HG03159 (cell line): Measurements from ENCODE around the gene IZUMO3.
"Not testable (repeated sequence)": the region's sequence is repeated elsewhere in the genome, so short reads cannot be mapped to it uniquely, and the experiment has no call there.

Source experiments
- ATAC-seq: cut with Tn5 transposase; IDR thresholded peaks from one replicate; pipeline ENCODE4 v1.9.1; 2021; ENCODE audit warnings: mild to moderate bottlenecking, moderate library complexity; ENCODE audit not compliant: unreplicated experiment

IZUMO3 gene

DNA sequence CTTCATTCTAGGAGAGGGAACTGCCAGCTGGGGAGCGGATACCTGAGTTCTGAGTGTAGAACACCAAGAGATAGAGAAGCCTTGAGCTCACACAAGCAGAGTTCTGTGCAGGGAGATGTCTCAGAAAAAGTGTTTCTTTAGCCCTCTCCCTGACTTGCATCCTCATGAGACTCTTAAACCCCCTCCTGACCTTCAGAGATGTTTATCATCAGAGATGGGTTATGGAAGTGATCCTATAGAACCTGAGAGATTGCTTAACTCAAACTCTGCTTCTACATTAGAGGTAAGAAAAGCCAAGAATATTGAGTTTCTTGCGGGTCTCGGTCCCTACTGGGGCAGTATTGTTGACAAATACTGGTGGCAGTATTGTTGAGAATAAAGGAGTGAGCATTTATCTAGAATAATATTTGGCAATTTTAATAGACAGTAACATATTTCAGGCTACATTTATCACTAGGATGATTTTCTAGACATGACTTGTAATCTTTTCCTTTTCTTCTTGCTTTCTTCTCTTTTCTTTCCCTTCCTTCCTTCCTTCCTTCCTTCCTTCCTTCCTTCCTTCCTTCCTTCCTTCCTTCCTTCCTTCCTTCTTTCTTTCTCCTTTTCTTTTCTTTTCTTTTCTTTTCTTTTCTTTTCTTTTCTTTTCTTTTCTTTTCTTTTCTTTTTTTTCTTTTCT lies at the start of gene IZUMO3:
Gene IZUMO3 (minus strand): TSS at position 51 of the 676 bp plus-strand sequence. CDS start 248 bp downstream, outside the sequence.
- ATAC-seq, result no peak

DNA sequence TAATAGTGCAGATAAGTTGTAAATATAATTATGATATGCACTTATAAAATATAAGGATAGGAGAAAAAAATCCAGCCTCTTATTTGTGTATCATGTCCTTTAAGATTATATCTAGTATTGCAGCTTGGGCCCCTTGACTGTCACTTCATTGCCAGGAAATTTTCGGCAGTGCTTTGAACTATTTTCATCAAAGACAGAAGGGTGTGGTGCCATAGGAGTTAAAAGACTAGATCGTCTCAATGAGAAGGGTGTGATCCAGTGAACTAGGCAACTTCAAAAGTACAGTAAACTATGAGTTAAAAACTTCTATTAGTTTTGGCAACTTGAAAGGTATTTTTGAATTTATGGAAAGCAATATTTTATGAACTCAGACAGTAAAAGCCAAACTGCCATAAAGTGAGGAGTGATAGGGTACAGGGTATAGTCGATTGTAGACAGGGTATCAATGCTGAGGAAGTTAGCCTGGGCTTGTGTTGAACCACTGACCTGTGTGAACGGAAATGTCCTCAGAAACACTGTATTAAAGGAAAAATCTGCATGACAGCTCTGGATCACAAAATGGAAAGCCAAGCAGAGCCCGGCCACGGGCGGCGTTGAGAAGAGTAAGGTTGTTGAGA lies 48.6 kb upstream of the IZUMO3 start:
- no peak for ATAC-seq

DNA sequence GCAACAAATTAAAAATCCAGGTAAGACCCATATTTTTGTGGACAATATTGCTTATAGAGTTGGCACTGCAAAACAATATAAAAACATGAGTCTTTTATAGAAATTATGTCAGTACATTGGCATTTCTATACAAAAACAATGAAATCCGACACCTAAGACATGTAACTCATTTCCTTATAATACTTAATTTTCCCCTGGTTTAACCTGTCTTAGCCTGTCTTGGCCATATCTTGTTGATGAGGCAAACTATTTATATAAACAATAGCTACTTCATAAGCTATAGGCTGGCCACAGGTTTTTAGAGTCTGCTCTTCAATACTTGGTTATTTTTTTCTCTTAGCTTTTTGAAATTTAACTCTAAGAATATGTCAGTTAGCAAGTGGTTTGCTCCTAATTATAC lies 44.7 kb upstream of the IZUMO3 start:
- no peak for ATAC-seq

- ATAC-seq, result no peak
Measured at GRCh38 chr9:24587883-24588282, 42.2 kb upstream of the IZUMO3 start.

DNA sequence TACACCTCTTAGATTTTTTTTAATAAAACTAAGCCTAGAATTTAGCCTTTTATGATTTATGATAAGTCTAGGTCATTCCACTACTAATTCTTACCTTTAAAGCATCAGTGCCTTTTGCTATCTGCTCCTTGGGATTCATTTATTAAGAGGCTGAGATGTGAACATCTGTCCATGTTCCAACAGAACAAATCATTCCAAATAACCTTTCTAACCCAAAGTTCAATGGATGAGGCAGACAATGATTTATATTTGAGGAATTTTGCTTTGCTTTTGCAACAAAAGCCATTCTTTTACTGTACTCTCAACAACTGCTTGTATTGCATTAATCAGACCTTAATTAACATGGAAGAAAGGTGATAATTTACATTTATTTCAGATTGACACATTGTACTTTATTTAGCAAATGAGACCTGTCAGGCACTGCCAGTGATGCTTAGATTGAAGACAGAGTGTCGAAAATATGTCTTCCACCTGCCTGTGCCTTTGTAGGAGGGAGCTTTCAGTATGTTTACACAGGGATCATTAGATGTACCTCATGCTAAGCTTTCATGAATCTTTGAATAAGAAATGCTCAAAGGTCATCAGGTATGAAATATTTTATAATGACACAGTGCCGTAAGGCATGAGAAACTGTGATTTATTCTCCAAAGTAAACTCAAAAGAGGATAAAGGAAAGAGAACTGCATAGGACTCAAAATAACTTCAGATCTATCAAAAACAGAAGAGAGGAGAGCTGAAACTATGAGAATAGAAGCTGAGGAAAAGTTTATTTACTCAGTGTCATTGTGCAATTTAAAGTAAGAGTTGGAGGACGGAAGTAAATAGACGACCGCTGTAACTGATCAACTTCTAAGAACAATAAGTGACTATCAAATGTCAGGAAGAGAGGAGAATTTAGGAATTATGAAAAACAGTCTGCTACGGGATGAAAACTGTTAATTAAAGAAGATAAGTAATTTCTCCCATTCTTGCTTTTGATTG lies 36.7 kb upstream of the IZUMO3 start:
- ATAC-seq, result no peak

DNA sequence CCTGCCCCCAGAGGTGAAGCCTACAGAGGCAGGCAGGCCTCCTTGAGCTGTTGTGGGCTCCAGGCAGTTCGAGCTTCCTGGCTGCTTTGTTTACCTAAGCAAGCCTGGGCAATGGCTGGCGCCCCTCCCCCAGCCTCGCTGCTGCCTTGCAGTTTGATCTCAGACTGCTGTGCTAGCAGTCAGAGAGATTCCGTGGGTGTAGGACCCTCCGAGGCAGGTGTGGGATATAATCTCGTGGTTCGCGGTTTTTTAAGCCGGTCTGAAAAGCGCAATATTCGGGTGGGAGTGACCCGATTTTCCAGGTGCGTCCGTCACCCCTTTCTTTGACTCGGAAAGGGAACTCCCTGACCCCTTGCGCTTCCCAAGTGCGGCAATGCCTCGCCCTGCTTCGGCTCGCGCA lies 34.3 kb upstream of the IZUMO3 start:
- ATAC-seq, result not testable (repeated sequence)

DNA sequence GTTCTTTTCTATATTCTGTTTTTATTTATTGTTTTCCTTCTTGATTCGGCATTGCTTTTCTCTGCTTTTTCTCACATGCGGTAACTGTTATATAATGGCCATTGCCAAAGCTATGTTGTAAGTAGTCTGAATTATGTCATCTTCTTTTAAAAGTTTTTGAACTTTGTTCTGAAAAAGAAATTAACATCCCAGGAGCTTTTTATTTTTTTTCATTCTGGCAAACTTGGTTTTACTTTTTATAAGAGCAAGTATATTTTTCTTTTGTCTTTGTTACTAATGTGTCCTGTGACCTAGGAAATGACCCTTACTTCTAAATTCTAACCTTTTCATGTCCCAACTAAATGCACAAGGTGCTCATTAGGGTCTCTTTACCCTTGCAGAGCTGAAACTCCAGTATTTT lies 26.7 kb upstream of the IZUMO3 start:
- no peak for ATAC-seq

GRCh38 chr9:24561957-24562356 lies 16.3 kb upstream of the IZUMO3 start:
- no peak for ATAC-seq

GRCh38 chr9:24553183-24553552 lies 7.5 kb upstream of the IZUMO3 start:
- ATAC-seq, result no peak

DNA sequence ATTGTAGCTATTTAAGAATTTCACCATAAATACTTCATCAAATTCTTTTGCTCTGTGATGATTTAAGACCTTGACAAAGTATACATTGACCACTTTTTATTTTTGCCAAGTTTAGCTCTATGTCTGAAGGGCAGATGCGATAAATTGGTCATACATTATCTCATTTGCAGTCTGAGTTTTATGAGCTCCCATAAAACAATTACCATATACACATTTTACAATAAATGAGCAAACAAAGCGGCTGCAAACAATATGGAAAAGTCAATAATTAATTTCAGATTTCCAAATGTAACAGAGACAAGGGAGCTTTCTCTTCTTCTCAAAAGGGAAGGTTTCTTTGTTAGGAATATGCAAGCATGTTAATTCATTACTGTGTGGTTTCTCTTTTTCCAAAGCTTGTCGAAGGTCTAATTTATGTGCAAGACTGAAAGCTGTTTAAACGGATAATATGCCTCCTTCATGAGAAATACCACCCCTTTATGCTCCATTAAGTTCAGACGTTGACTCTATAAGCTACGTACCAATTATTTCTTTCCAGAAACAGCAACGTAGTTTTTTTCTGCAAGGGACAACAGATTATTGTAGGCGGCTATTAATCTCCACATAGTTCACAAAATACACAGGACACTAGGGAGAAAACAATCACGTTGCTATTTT lies 7.0 kb upstream of the IZUMO3 start:
- ATAC-seq, result no peak

DNA sequence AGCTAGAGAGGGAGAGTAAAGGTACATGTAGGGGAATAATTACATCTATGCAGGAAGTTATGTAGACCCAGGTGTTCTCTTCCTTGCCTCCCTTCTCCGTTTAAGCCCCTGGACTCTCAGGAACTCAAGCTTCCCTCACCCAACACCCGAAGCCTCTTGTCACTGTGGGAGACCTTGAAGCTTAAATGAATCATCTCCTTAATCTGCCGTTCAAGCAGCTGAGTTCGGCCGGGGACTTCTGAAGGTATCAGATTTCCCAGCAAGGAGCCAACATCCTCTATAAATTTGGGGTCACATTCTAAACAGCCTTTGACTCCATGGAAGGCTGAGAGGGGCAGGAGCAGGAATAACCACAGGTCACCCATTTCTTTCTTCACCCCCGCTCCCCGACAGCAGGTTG lies 412 bp downstream of the IZUMO3 start:
- ATAC-seq, result no peak

GRCh38 chr9:24518545-24518944 lies 27.2 kb downstream of the IZUMO3 start:
- no peak for ATAC-seq

GRCh38 chr9:24516463-24516862 lies 29.2 kb downstream of the IZUMO3 start:
- no peak for ATAC-seq

- ATAC-seq, result no peak
Measured at GRCh38 chr9:24509850-24510249, 35.8 kb downstream of the IZUMO3 start.

DNA sequence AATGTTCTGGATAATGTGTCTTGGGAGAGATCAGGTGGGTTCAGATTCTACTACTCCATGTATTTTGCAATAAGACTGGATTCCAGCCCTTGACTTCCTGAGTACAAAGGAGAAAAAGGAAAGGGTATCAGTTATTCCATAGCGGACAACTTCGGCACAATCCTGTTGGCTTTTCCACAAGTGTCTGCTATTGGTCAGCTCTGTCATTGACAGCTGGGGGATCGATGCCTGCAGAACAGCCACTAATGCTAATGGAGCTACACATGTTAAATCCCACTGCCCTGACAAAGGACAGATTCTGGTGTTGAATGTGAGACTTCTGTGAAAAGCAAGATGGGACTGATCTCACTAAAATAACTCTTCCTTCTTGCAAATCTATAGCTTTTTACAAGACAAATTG lies 41.2 kb downstream of the IZUMO3 start:
- no peak for ATAC-seq

GRCh38 chr9:24502206-24502937 lies 43.3 kb downstream of the IZUMO3 start:
- ATAC-seq, result no peak

- no peak for ATAC-seq
Measured at GRCh38 chr9:24500761-24501160, 44.9 kb downstream of the IZUMO3 start.

GRCh38 chr9:24498632-24499031 lies 47.1 kb downstream of the IZUMO3 start:
- ATAC-seq, result no peak

DNA sequence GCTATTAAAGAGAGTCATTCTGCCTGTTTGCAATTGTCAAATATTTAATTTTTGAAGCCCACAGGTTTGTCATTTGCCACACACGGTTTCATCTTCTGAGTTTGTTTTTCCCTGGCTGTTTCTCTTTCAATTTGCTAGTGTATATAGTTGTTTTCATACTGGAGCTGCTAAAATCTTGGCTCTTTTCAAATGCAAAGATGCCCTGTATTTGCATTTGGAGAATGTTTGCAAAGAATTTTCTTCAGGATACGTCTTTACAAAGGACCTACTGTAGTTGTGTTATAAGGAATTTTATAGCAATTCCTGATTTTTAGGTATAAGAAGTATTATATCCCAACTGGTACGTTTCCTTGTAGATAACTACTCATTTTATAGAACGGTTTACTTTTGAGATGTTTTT lies 48.0 kb downstream of the IZUMO3 start:
- no peak for ATAC-seq
